AG04449 (cell line): ENCODE results near the gene KAZN.
"Not testable (repeated sequence)": the region's sequence is repeated elsewhere in the genome, so short reads cannot be mapped to it uniquely, and the experiment has no call there.

ENCODE experiments used
- CTCF ChIA-PET: fragments of 350-600 bp; formaldehyde crosslinking; extraction: SDS; loops from one replicate; lab custom pipeline; 2021; ENCODE audit warnings: antibody characterized with exemption; lab: Yijun Ruan, JAX
- POLR2A ChIA-PET: fragments of 400-600, 350-600 bp; formaldehyde crosslinking; extraction: SDS; loops from one replicate; lab custom pipeline; 2020; ENCODE audit warnings: antibody characterized with exemption, inconsistent platforms; lab: Yijun Ruan, JAX
- DNase-seq: peaks from one replicate; pipeline ENCODE4 v3.0.0-alpha.2; 2010; ENCODE audit warnings: low read depth, low spot score
- H3K4me3 ChIP-seq: 2 replicates; pipeline ENCODE4 v1.5.1; 2011; ENCODE audit warnings: low read depth, mild to moderate bottlenecking, control low read depth, low read length
- TF ChIP-seq, protein P1 (sequence below): IDR thresholded peaks from one replicate; pipeline ENCODE4 v1.5.1; 2011; ENCODE audit warnings: mild to moderate bottlenecking, moderate library complexity, low read length, control low read depth, inconsistent platforms; ENCODE audit not compliant: insufficient read depth; ENCODE audit errors: missing control alignments

The KAZN gene

GRCh38 chr1:15134285-15134684 lies 535.8 kb downstream of the KAZN start:
- no peak for DNase-seq
- TF ChIP-seq, protein P1, sequence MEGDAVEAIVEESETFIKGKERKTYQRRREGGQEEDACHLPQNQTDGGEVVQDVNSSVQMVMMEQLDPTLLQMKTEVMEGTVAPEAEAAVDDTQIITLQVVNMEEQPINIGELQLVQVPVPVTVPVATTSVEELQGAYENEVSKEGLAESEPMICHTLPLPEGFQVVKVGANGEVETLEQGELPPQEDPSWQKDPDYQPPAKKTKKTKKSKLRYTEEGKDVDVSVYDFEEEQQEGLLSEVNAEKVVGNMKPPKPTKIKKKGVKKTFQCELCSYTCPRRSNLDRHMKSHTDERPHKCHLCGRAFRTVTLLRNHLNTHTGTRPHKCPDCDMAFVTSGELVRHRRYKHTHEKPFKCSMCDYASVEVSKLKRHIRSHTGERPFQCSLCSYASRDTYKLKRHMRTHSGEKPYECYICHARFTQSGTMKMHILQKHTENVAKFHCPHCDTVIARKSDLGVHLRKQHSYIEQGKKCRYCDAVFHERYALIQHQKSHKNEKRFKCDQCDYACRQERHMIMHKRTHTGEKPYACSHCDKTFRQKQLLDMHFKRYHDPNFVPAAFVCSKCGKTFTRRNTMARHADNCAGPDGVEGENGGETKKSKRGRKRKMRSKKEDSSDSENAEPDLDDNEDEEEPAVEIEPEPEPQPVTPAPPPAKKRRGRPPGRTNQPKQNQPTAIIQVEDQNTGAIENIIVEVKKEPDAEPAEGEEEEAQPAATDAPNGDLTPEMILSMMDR = no peak
- no peak overlapping the region for H3K4me3 ChIP-seq
- ChIA-PET CTCF (interaction anchor here (1.3 to 10.4 kb wide), 3 partner anchors 17 to 170 kb away, joined by 3 to 251 read pairs (median 8); no protein-coding TSS in a partner anchor), POLR2A (no interaction called here)

GRCh38 chr1:15135604-15136003 lies 537.1 kb downstream of the KAZN start:
- DNase-seq, POLR2A ChIA-PET, H3K4me3 ChIP-seq: not testable (repeated sequence)
- CTCF ChIA-PET = interaction anchor here (10.4 kb wide), 1 partner anchor 137 kb away, joined by 251 read pairs; no protein-coding TSS in a partner anchor

- POLR2A ChIA-PET = no interaction called here
- no peak overlapping the region for H3K4me3 ChIP-seq
- DNase-seq = no peak
- CTCF ChIA-PET = interaction anchor here (1.5 to 3.6 kb wide), 4 partner anchors 9 to 167 kb away, joined by 4 to 32 read pairs (median 17); no protein-coding TSS in a partner anchor
- TF ChIP-seq, protein P1 = no peak
These were observed 539.3 kb downstream of the KAZN start for GRCh38 chr1:15137809-15138208.

GRCh38 chr1:15139654-15140350 lies 541.3 kb downstream of the KAZN start:
- TF ChIP-seq, protein P1 = no peak
- no peak for DNase-seq
- H3K4me3 ChIP-seq = no peak overlapping the region
- ChIA-PET POLR2A (no interaction called here), CTCF (interaction anchor here (0.6 to 5.7 kb wide), 5 partner anchors 11 to 116 kb away, joined by 3 to 44 read pairs (median 18); no protein-coding TSS in a partner anchor)

DNA sequence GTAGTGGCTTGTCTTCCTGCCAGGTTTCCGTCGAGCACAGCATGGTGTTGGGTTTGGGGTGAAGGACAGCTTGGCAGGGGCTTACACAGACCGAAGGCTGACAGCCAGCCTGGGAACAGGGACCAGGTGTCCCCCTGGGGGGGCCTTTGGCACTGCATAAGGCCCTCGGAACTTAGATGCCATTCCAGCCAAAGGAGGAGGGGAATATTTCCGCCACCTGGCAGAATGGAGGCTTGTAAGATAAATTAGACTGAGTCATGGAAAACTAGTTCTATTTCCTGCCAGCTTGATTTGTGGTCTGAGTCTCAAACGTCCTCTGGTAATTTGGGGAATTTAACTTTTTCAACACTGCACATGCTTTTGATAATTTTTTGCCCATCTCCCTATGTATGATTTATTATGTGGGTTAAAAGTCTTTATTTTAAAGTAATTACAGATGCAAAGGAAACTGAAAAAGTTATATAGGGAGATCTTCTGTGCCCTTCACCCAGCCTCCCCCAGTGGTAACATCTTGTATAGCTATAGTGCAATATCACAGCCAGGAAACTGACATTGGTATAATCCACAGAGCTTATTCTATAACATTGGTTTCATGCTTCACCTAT lies 543.6 kb downstream of the KAZN start:
- CTCF ChIA-PET = interaction anchor here (0.7 to 5.7 kb wide), 5 partner anchors 11 to 181 kb away, joined by 3 to 44 read pairs (median 10); partner anchors contain the start of gene TMEM51
- no peak overlapping the region for H3K4me3 ChIP-seq
- TF ChIP-seq, protein P1 = no peak
- POLR2A ChIA-PET = no interaction called here
- DNase-seq = no peak

DNA sequence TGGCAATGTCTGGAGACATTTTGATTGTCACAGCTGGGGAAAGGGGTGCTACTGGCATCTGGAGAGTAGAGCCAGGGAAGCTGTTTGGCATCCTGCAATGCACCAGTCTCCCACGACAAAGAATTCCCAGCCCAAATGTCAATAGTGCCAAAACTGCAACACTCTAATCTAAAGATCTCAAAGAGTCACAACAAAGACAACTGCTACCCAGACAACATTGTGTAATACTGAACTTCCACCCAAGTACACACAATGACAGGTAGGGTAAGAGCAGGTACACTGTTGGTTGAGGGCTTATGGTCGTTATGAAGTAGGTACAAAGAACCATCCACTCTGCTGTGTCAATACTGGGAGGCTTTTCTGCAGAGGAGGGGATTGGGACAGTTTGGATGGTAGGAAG lies 546.8 kb downstream of the KAZN start:
- no peak for DNase-seq
- TF ChIP-seq, protein P1 = no peak
- no peak overlapping the region for H3K4me3 ChIP-seq
- ChIA-PET CTCF (interaction anchor here (1.3 to 5.7 kb wide), 3 partner anchors 8 to 159 kb away, joined by 5 to 44 read pairs (median 31); partner anchors contain the start of gene TMEM51), POLR2A (no interaction called here)
